Neutrophil (primary cell): ENCODE measurements around the gene DIS3L2.

Experiments used
- H3K27ac ChIP-seq: fragments of 200-600 bp; sonication (generic); 2 replicates; pipeline ENCODE4 v1.5.1; 2016; ENCODE audit warnings: mild to moderate bottlenecking, moderate library complexity
- H3K27me3 ChIP-seq: fragments of 200-600 bp; sonication (generic); 2 replicates; pipeline ENCODE4 v1.6.0; 2016; ENCODE audit warnings: mild to moderate bottlenecking
- H3K36me3 ChIP-seq: fragments of 200-600 bp; sonication (generic); 2 replicates; pipeline ENCODE4 v1.5.1; 2017
- H3K4me1 ChIP-seq, 2 experiments: fragments of 200-600 bp in 1 of 2; sonication (generic) in 1 of 2; 1 replicate in 1 of 2; 2 replicates in 1 of 2; pipeline versions ENCODE4 v1.5.1 to v1.6.1; 2013 to 2016; ENCODE audit warnings: low read depth in 1 of 2, low read length in 1 of 2, mild to moderate bottlenecking in 1 of 2, moderate library complexity in 1 of 2; ENCODE audit not compliant: control insufficient read depth in 1 of 2, insufficient read depth in 1 of 2
- H3K4me3 ChIP-seq, 2 experiments: fragments of 200-600 bp in 1 of 2; sonication (generic) in 1 of 2; 1 replicate in 1 of 2; 2 replicates in 1 of 2; pipeline ENCODE4 v1.5.1; 2013 to 2016; ENCODE audit warnings: low read depth in 1 of 2, low read length in 1 of 2, mild to moderate bottlenecking in 1 of 2, moderate library complexity in 1 of 2
- H3K9me3 ChIP-seq: fragments of 200-600 bp; sonication (generic); 2 replicates; pipeline ENCODE4 v1.5.1; 2016
- TF ChIP-seq, protein P1 (sequence below): fragments of 200-600 bp; sonication (generic); IDR thresholded peaks from 2 replicates; pipeline ENCODE4 v1.5.1; 2016; ENCODE audit warnings: antibody characterized with exemption

DIS3L2 gene

GRCh38 chr2:232006253-232006652 lies 44.7 kb downstream of the DIS3L2 start:
- no peaks in the 10 kb centered on the region for H3K27me3 ChIP-seq
- H3K27ac ChIP-seq = no peak overlapping the region
- no peaks in the 10 kb centered on the region for H3K4me1 ChIP-seq
- no peaks in the 10 kb centered on the region for H3K36me3 ChIP-seq
- H3K9me3 ChIP-seq = no peaks in the 10 kb centered on the region
- TF ChIP-seq, protein P1, sequence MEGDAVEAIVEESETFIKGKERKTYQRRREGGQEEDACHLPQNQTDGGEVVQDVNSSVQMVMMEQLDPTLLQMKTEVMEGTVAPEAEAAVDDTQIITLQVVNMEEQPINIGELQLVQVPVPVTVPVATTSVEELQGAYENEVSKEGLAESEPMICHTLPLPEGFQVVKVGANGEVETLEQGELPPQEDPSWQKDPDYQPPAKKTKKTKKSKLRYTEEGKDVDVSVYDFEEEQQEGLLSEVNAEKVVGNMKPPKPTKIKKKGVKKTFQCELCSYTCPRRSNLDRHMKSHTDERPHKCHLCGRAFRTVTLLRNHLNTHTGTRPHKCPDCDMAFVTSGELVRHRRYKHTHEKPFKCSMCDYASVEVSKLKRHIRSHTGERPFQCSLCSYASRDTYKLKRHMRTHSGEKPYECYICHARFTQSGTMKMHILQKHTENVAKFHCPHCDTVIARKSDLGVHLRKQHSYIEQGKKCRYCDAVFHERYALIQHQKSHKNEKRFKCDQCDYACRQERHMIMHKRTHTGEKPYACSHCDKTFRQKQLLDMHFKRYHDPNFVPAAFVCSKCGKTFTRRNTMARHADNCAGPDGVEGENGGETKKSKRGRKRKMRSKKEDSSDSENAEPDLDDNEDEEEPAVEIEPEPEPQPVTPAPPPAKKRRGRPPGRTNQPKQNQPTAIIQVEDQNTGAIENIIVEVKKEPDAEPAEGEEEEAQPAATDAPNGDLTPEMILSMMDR = no peak
- H3K4me3 ChIP-seq = no peak overlapping the region

DNA sequence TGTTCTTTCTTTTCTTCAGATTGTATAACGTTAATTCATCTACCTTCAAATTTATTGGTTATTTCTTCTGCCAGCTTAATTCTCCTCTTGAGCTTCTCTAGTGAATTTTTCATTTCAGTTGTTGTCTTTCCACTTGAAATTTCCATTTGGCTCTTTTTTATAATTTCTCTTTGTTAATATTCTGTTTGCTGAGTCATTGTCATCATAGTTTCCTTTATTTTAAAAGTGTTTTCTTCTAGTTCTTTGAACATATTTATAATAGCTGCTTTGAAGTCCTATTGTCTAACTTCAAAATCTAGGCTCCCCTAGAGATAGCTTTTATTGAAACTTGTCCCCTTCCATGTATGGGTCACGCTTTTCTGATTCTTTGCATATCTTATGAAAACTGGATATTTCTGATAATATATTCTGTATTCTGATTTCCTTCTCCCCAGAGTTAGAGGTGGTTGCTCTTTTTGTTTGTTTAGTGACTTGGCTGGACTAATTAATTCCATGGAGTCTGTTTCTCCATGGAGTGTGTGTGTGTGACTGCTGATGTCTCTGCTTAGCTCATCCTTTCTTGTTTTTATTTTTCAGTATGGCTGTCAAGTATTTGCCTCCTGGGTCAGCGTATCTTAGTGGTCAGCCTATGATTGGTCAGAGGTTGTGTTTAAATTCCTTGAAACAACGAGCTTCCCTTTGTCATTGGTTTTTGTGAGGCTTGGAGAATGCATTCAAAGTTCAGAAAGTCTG lies 47.6 kb downstream of the DIS3L2 start:
- H3K4me3 ChIP-seq = no peak overlapping the region
- no peak overlapping the region for H3K27ac ChIP-seq
- no peaks in the 10 kb centered on the region for H3K36me3 ChIP-seq
- H3K9me3 ChIP-seq = no peaks in the 10 kb centered on the region
- TF ChIP-seq, protein P1 = no peak
- H3K27me3 ChIP-seq = no peaks in the 10 kb centered on the region
- no peaks in the 10 kb centered on the region for H3K4me1 ChIP-seq

DNA sequence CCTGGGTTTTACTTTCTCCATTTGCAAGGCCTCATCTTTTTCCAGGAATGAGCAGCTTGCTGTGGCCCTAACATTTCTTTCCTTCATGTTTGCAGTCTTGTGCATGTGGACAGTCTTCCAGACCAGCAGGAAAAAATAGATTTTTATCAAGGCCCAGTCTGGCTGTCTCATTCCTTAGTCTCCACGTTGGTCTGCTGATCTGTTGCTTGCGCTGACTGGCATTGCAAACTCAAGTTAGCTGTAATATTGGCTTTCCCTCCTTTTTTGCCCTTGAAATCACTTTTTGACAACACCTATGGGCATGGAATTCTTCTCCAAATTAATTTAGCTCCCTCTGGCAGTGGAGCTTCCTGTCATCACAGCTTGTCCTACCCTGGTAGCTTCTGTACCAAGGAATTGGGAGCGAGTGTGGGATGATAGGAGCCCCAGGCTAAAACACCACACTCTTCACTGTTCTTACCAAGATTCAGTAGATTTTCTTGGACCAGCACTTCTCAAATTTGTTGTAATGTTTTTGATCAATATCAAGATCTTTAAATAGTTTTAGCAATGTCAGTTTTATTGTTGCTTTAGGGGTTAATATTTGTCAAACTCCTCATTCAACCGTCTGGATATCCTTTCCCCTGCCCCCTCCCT lies 48.2 kb downstream of the DIS3L2 start:
- TF ChIP-seq, protein P1 = no peak
- H3K4me1 ChIP-seq = no peaks in the 10 kb centered on the region
- no peaks in the 10 kb centered on the region for H3K9me3 ChIP-seq

GRCh38 chr2:232013701-232014353 lies 52.3 kb downstream of the DIS3L2 start:
- Histone ChIP-seq H3K9me3 (no peaks in the 10 kb centered on the region), H3K27ac (no peak overlapping the region), H3K36me3 (no peaks in the 10 kb centered on the region), H3K4me3 (no peak overlapping the region), H3K27me3 (no peaks in the 10 kb centered on the region), H3K4me1 (no peaks in the 10 kb centered on the region)
- TF ChIP-seq, protein P1 = no peak

More for the DNA sequence above, 48.2 kb downstream of the DIS3L2 start:
- no peaks in the 10 kb centered on the region for H3K36me3 ChIP-seq
- H3K4me3 ChIP-seq = no peak overlapping the region
- H3K27ac ChIP-seq = no peak overlapping the region
- H3K27me3 ChIP-seq = no peaks in the 10 kb centered on the region

GRCh38 chr2:232014681-232015080 lies 53.2 kb downstream of the DIS3L2 start:
- Histone ChIP-seq H3K27me3 (no peaks in the 10 kb centered on the region), H3K9me3 (no peaks in the 10 kb centered on the region), H3K4me3 (no peak overlapping the region), H3K4me1 (no peaks in the 10 kb centered on the region), H3K36me3 (no peaks in the 10 kb centered on the region), H3K27ac (no peak overlapping the region)
- TF ChIP-seq, protein P1 = no peak
